Measurements from ENCODE around the gene MALT1.

Gene MALT1

DNA sequence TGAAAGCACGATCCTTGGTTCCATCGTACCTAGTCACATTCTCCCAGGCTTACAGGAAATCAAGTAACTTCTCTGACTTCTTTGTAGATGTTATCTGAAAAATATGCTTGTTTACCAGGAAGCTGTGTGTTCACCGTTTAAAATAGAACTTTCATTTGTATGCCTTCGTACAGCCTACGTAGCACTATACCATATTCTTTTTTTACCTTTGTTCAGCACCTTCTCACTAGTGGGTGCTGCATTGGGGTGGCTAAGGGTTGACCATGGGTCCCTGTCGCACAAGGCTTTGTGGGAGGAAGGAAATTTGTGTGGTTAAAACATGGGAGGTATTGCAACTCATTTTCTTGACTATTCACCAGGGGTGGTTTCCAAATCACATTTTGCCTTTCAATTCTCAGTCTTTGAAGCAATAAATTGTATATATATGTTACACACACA lies 16.6 kb downstream of the MALT1 start:
- Histone ChIP-seq H3K36me3 (ENCODE audit: control insufficient read depth in 5 of 5, insufficient read depth in 5 of 5, low read length in 5 of 5) (peaks cover 5 to 21% (median 19%) of the 10 kb centered on the region in 5 donors), H3K9me3 (ENCODE audit: control insufficient read depth in 5 of 5, low read length in 5 of 5) (no peaks in the 10 kb centered on the region), H3K4me1 (ENCODE audit: control insufficient read depth in 5 of 5, insufficient read depth in 5 of 5, low read length in 5 of 5) (peaks cover 0 to 9% (median 4%) of the 10 kb centered on the region in 5 donors), H3K27me3 (ENCODE audit: control insufficient read depth in 5 of 5, insufficient read depth in 4 of 5, low read length in 5 of 5) (no peaks in the 10 kb centered on the region), H3K9ac (ENCODE audit: low read length in 5 of 5) (no peak overlapping the region), H3K27ac (ENCODE audit: low read depth, low read length) (no peak overlapping the region), H3K4me3 (ENCODE audit: low read depth in 1 of 5, low read length in 5 of 5) (no peak overlapping the region)

DNA sequence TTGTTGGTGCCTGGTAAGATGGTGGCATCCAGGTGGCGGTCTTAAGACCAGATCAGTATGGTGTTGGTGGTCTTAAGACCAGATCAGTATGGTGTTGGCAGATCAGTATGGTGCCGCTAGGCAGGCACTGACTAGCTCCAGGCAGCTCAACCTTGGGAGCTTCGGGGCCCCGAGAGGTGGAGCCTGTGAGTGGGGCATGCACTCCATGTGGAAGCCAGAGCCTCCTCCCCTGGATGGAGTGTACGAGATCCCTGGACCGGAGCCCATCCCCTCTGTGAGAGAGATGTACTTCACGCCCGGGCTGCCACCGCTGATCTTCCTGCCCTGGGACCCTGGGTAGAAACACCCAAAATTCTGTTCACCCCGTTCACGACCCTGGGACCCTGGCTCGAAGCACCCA lies 19.0 kb downstream of the MALT1 start:
- Histone ChIP-seq H3K27me3 (ENCODE audit: control insufficient read depth in 5 of 5, insufficient read depth in 4 of 5, low read length in 5 of 5) (no peaks in the 10 kb centered on the region), H3K36me3 (ENCODE audit: control insufficient read depth in 5 of 5, insufficient read depth in 5 of 5, low read length in 5 of 5) (peaks cover 3 to 20% (median 19%) of the 10 kb centered on the region in 5 donors), H3K4me1 (ENCODE audit: control insufficient read depth in 5 of 5, insufficient read depth in 5 of 5, low read length in 5 of 5) (peaks cover 0 to 8% (median 4%) of the 10 kb centered on the region in 5 donors), H3K4me3 (ENCODE audit: low read depth in 1 of 5, low read length in 5 of 5) (no peak overlapping the region), H3K9me3 (ENCODE audit: control insufficient read depth in 5 of 5, low read length in 5 of 5) (no peaks in the 10 kb centered on the region), H3K9ac (ENCODE audit: low read length in 5 of 5) (no peak overlapping the region), H3K27ac (ENCODE audit: low read depth, low read length) (no peak overlapping the region)

DNA sequence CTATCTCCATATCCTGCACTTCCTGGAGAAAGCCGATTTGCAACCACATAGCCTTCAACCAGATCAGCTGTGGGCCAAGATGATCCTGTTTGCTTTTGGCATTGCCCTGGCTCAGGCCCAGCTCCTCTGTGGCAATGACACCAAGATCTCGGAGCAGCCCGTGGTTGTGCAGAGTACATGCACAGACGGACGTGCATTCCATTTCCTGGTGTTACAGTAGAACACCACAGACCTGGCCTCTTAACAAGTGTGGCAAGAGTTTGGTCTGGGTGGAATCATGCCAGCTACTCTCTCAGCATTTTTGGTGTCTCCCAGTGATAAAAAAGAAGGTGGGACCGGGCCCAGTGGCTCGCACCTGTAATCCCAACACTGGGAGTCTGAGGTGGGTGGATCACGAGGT lies 20.0 kb downstream of the MALT1 start:
- no peak overlapping the region for H3K27ac ChIP-seq (ENCODE audit: low read depth, low read length)
- H3K9me3 ChIP-seq (ENCODE audit: control insufficient read depth in 5 of 5, low read length in 5 of 5): no peaks in the 10 kb centered on the region
- no peak overlapping the region for H3K4me3 ChIP-seq (ENCODE audit: low read depth in 1 of 5, low read length in 5 of 5)
- no peaks in the 10 kb centered on the region for H3K27me3 ChIP-seq (ENCODE audit: control insufficient read depth in 5 of 5, insufficient read depth in 4 of 5, low read length in 5 of 5)
- peaks cover 0 to 8% (median 4%) of the 10 kb centered on the region in 5 donors for H3K4me1 ChIP-seq (ENCODE audit: control insufficient read depth in 5 of 5, insufficient read depth in 5 of 5, low read length in 5 of 5)
- H3K36me3 ChIP-seq (ENCODE audit: control insufficient read depth in 5 of 5, insufficient read depth in 5 of 5, low read length in 5 of 5): peaks cover 2 to 16% (median 14%) of the 10 kb centered on the region in 5 donors
- H3K9ac ChIP-seq (ENCODE audit: low read length in 5 of 5): no peak overlapping the region

DNA sequence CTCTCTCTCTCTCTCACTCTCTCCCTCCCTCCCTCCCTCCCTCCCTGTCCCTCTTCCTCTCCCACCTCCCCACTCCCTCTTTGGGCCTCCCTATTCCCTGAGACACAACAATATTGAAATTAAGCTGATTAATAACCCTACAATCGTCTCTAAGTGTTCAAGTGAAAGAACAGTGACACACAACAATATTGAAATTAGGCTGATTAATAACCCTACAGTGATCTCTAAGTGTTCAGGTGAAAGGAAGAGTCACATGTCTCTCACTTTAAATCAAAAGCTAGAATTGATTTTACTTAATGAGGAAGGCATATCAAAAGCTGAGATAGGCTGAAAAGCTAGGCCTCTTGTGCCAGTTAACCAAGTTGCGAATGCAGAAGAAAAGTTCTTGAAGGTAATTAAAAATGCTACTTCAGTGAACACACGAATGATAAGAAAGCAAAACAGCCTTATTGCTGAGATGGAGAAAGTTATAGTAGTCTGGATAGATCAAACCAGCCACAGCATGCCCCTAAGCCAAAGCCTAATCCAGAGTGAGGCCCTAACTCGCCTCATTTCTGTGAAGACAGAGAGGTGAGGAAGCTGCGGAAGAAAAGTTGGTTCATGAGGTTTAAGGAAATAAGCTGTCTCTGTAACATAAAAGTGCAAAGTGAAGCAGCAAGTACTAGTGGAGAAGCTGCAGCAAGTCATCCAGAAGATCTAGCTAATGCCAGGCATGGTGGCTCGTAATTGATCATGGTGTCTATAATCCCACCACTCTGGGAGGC lies 21.3 kb downstream of the MALT1 start:
- Histone ChIP-seq H3K36me3 (ENCODE audit: control insufficient read depth in 5 of 5, insufficient read depth in 5 of 5, low read length in 5 of 5) (peaks cover 4 to 26% (median 13%) of the 10 kb centered on the region in 5 donors), H3K4me3 (ENCODE audit: low read depth in 1 of 5, low read length in 5 of 5) (no peak overlapping the region), H3K9ac (ENCODE audit: low read length in 5 of 5) (no peak overlapping the region), H3K27me3 (ENCODE audit: control insufficient read depth in 5 of 5, insufficient read depth in 4 of 5, low read length in 5 of 5) (no peaks in the 10 kb centered on the region), H3K4me1 (ENCODE audit: control insufficient read depth in 5 of 5, insufficient read depth in 5 of 5, low read length in 5 of 5) (peaks cover 0 to 8% (median 4%) of the 10 kb centered on the region in 5 donors), H3K9me3 (ENCODE audit: control insufficient read depth in 5 of 5, low read length in 5 of 5) (no peaks in the 10 kb centered on the region), H3K27ac (ENCODE audit: low read depth, low read length) (no peak overlapping the region)

DNA sequence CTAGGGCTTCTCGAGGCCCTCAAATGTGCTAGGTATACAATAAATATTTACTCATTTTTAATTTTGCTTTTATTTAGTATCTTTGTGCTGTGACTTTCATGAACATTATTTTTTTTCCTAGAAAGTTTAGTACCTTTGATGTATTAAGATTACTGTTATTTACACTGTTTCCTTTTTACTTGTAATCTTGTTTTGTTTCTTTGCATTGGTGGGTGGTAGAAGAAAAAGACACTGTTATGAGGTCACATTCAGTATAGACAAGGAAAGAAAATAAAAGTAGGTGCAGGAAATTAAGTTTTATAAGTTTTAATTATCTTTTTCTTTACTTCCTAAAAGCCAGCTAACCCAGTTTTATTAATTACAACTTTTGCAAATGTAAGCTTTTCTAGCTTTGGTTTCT lies 23.0 kb downstream of the MALT1 start:
- Histone ChIP-seq H3K36me3 (ENCODE audit: control insufficient read depth in 5 of 5, insufficient read depth in 5 of 5, low read length in 5 of 5) (peaks cover 9 to 34% (median 13%) of the 10 kb centered on the region in 5 donors), H3K9me3 (ENCODE audit: control insufficient read depth in 5 of 5, low read length in 5 of 5) (no peaks in the 10 kb centered on the region), H3K4me3 (ENCODE audit: low read depth in 1 of 5, low read length in 5 of 5) (no peak overlapping the region), H3K27ac (ENCODE audit: low read depth, low read length) (no peak overlapping the region), H3K27me3 (ENCODE audit: control insufficient read depth in 5 of 5, insufficient read depth in 4 of 5, low read length in 5 of 5) (no peaks in the 10 kb centered on the region), H3K9ac (ENCODE audit: low read length in 5 of 5) (no peak overlapping the region), H3K4me1 (ENCODE audit: control insufficient read depth in 5 of 5, insufficient read depth in 5 of 5, low read length in 5 of 5) (peaks cover 0 to 5% (median 0%) of the 10 kb centered on the region in 5 donors)

DNA sequence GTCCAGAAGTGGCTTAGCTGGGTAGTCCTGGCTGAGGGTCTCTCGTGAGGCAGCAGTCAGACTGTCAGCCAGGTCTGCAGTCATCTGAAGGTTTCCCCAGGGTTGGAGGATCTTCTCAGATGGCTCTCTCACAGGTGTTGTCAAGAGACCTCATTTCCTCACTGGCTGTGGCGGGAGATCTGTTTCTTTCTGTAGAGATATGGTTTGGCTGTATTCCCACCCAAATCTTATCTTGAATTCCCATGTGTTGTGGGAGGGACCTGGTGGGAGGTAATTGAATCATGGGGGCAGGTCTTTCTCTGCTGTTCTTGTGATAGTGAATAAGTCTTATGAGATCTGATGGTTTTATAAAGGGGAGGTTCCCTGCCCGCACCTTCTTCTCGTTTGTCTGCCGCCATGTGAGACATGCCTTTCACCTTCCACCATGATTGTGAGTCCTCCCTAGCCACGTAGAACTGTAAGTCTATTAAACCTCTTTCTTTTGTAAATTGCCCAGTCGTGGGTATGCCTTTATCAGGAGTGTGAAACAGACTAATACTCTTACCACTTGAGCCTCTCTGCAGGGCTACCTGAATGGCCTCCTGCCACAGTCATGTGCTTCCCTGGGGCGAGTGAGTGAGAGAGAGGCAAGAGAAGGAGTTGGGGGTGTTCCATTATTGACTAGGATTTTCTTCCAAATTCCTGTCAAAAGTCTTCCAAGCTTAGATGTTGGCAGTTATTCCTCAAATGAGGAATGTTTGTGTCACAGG lies 23.6 kb downstream of the MALT1 start:
- no peaks in the 10 kb centered on the region for H3K27me3 ChIP-seq (ENCODE audit: control insufficient read depth in 5 of 5, insufficient read depth in 4 of 5, low read length in 5 of 5)
- no peaks in the 10 kb centered on the region for H3K9me3 ChIP-seq (ENCODE audit: control insufficient read depth in 5 of 5, low read length in 5 of 5)
- H3K9ac ChIP-seq (ENCODE audit: low read length in 5 of 5): no peak overlapping the region
- H3K4me1 ChIP-seq (ENCODE audit: control insufficient read depth in 5 of 5, insufficient read depth in 5 of 5, low read length in 5 of 5): peaks cover 0 to 5% (median 0%) of the 10 kb centered on the region in 5 donors
- H3K4me3 ChIP-seq (ENCODE audit: low read depth in 1 of 5, low read length in 5 of 5): no peak overlapping the region
- H3K27ac ChIP-seq (ENCODE audit: low read depth, low read length): no peak overlapping the region
- peaks cover 9 to 32% (median 13%) of the 10 kb centered on the region in 5 donors for H3K36me3 ChIP-seq (ENCODE audit: control insufficient read depth in 5 of 5, insufficient read depth in 5 of 5, low read length in 5 of 5)

DNA sequence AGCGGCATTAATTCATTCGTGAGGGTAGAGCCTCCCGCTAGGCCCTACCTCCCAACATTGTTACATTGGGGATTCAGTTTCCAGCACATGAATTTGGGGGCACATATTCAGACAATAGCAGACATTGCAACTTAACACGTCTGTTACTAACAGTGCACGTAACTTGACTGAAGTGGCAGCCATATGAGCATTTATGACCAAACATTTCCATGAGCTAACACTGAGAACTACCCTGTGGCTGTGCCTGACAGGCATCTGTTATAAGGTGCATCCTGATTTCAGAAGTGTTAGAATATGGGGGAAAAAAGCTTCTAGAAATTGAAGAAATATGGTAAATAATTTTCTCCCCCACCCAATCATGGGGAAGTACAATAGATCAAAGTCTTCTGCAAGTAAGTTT lies 24.5 kb downstream of the MALT1 start:
- Histone ChIP-seq H3K27ac (ENCODE audit: low read depth, low read length) (no peak overlapping the region), H3K9ac (ENCODE audit: low read length in 5 of 5) (no peak overlapping the region), H3K9me3 (ENCODE audit: control insufficient read depth in 5 of 5, low read length in 5 of 5) (no peaks in the 10 kb centered on the region), H3K36me3 (ENCODE audit: control insufficient read depth in 5 of 5, insufficient read depth in 5 of 5, low read length in 5 of 5) (peaks cover 9 to 25% (median 11%) of the 10 kb centered on the region in 5 donors), H3K27me3 (ENCODE audit: control insufficient read depth in 5 of 5, insufficient read depth in 4 of 5, low read length in 5 of 5) (no peaks in the 10 kb centered on the region), H3K4me3 (ENCODE audit: low read depth in 1 of 5, low read length in 5 of 5) (no peak overlapping the region), H3K4me1 (ENCODE audit: control insufficient read depth in 5 of 5, insufficient read depth in 5 of 5, low read length in 5 of 5) (peaks cover 0 to 5% (median 0%) of the 10 kb centered on the region in 5 donors)

DNA sequence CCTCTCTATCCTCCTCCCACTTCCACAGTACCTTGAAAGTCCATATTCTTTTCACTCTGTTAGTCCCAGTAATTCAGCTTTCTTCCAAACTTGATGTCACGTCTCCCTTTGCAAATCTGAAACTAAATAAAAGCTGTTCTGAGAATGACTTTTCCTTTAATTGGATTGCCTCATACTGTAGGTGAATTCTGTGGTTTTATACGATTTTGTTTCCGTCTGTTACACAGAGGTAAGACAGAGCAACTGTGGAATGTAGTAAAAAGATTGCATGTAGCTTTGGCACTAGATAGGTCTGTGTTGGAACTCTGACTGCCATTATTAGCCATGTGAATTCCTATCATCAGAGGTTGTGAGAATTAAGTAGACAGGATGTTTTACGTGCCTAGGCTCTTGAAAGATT lies 25.9 kb downstream of the MALT1 start:
- H3K27me3 ChIP-seq (ENCODE audit: control insufficient read depth in 5 of 5, insufficient read depth in 4 of 5, low read length in 5 of 5): no peaks in the 10 kb centered on the region
- H3K9ac ChIP-seq (ENCODE audit: low read length in 5 of 5): no peak overlapping the region
- H3K4me1 ChIP-seq (ENCODE audit: control insufficient read depth in 5 of 5, insufficient read depth in 5 of 5, low read length in 5 of 5): no peaks in the 10 kb centered on the region
- peaks cover 16 to 34% (median 19%) of the 10 kb centered on the region in 5 donors for H3K36me3 ChIP-seq (ENCODE audit: control insufficient read depth in 5 of 5, insufficient read depth in 5 of 5, low read length in 5 of 5)
- no peak overlapping the region for H3K4me3 ChIP-seq (ENCODE audit: low read depth in 1 of 5, low read length in 5 of 5)
- no peak overlapping the region for H3K27ac ChIP-seq (ENCODE audit: low read depth, low read length)
- no peaks in the 10 kb centered on the region for H3K9me3 ChIP-seq (ENCODE audit: control insufficient read depth in 5 of 5, low read length in 5 of 5)

DNA sequence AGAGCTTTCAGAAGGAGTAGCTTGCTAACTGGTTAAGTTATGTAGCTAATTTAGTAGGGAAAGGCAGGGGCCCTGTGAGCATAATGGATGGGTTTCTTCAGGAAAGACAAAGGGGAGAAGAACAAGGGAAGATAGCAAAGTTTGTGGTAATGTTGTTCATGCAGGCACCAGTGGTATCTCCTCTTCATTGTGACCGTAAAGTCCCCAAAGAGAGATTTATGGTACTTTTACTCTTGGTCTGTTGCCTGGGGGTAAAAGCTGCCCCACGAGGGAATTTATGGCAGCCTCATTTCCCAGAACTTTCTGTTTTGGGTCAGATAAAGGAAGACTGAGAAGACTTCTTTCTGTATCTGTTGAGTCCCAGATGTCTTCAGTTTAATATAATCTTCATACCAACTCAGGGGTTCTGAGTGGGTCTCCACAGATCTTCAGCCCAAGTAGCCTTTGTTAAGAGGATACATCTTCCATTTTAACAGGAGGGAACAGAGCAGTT lies 27.5 kb downstream of the MALT1 start:
- Histone ChIP-seq H3K9me3 (ENCODE audit: control insufficient read depth in 5 of 5, low read length in 5 of 5) (no peaks in the 10 kb centered on the region), H3K4me3 (ENCODE audit: low read depth in 1 of 5, low read length in 5 of 5) (no peak overlapping the region), H3K27ac (ENCODE audit: low read depth, low read length) (no peak overlapping the region), H3K9ac (ENCODE audit: low read length in 5 of 5) (no peak overlapping the region), H3K27me3 (ENCODE audit: control insufficient read depth in 5 of 5, insufficient read depth in 4 of 5, low read length in 5 of 5) (no peaks in the 10 kb centered on the region), H3K36me3 (ENCODE audit: control insufficient read depth in 5 of 5, insufficient read depth in 5 of 5, low read length in 5 of 5) (peaks cover 17 to 34% (median 20%) of the 10 kb centered on the region in 5 donors), H3K4me1 (ENCODE audit: control insufficient read depth in 5 of 5, insufficient read depth in 5 of 5, low read length in 5 of 5) (no peaks in the 10 kb centered on the region)

DNA sequence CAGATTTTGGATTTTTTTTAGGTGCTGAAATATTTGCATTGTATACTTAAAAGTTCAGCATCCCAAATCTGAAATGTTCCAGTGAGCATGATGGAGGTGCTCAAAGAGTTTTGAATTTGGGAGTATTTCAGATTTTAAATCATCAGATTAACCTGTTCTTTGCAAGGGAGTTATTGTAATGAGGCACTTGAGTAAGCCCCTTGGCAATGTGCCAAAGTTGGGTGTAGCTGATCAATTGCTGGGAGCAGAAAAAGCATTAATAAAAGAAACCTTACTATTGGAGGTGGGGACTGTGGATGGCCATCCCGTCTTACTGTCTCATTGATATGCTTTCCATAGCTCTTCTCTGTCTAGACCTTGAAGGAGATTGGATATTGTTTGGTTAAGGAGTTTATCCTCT lies 28.3 kb downstream of the MALT1 start:
- no peak overlapping the region for H3K27ac ChIP-seq (ENCODE audit: low read depth, low read length)
- H3K9me3 ChIP-seq (ENCODE audit: control insufficient read depth in 5 of 5, low read length in 5 of 5): no peaks in the 10 kb centered on the region
- peaks cover 17 to 39% (median 23%) of the 10 kb centered on the region in 5 donors for H3K36me3 ChIP-seq (ENCODE audit: control insufficient read depth in 5 of 5, insufficient read depth in 5 of 5, low read length in 5 of 5)
- no peak overlapping the region for H3K9ac ChIP-seq (ENCODE audit: low read length in 5 of 5)
- no peak overlapping the region for H3K4me3 ChIP-seq (ENCODE audit: low read depth in 1 of 5, low read length in 5 of 5)
- H3K4me1 ChIP-seq (ENCODE audit: control insufficient read depth in 5 of 5, insufficient read depth in 5 of 5, low read length in 5 of 5): no peaks in the 10 kb centered on the region
- no peaks in the 10 kb centered on the region for H3K27me3 ChIP-seq (ENCODE audit: control insufficient read depth in 5 of 5, insufficient read depth in 4 of 5, low read length in 5 of 5)

Measured in subcutaneous abdominal adipose tissue (tissue), 5 donors.